Measurements from ENCODE around the gene ST6GAL1.

ST6GAL1 gene

DNA sequence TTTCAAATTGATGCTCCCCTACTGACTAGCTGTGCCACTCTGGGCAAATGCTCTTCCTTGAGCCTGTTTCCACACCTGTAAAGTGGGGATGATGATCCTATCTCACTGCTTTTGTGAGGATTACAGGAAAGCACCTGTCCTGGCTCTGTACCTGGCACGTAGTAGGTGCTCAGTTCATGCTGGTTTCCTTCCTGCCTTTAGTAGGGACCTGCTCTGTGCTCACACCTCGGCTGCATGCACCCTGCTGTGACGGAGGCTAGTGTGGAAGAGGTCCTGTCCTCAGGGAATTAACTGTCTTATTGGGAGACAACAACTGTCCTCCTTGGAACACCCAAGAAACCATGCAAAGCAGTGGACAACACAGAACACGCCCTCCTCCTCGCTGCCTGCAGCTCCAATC lies 147.2 kb downstream of the ST6GAL1 start:
- no peak for DNase-seq (ENCODE audit: low read depth)

DNA sequence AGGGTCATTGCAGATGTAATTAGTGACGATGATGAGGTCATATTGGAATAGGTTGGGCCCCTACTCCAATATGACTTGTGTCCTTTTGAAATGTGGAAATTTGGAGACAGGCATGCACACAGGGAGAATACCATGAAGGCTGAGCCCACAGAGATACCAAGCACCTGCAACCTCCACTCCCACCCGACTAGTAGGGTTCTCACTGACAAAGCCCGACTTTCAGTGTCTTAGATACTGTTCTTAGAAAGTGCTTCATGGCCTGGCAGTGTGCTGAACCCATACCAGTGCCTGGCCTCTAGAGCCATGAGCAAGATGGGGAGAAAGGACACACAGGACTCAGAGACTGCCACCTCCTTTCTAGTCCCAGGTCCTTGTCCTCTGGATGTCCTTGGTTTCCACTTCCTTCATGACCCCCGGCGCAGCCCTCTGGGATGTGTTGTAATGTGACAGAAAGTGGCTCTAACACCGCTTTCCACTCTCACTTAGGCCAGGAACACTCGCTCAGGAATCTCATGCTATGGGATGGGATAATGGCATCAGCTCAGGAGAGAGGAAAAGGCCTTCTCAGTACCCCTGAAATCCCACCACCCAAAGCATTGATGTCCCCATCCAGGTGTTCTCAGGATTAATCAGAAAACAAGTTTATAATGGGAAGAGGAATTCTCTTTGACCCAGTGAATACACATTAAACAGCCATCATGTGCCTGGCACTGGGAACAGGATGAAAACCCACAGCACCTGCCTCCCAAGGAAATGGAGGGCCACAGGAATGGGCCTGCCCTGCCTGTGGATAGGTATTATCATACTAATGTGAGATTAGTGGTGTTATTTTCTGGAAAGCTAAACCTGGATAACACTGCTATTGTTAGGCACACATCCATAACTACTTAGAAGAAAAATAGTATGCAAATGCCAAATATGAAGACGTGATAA lies 149.0 kb downstream of the ST6GAL1 start:
- DNase-seq (ENCODE audit: low read depth): no peak

DNA sequence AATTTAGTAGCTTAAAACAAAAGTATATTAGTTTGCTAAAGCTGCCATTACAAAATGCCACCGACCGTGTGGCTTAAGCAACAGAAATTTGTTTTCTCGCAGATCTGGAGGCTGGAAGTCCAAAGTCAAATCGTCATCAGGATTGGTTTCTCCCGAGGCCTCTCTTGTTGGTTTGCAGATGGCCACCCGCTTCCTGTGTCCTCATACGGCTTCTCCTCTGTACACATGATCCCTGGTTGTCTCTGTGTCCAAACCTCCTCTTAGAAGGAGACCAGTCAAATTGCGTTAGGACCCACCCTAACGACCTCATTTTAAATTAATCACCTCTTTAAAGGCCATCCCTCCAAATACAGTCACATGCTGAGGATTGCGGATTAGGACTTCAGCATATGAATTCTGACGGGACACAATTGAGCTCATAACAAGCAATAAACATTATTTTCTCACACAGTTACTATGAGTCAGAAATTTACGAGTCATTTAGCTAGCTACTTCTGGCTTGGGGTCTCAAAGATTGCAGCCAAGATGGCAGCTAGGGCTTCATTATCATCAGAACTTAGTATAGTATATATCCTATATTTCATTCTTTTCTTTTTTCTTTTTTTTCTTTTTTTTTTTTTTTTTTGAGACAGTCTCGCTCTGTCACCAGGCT lies 150.6 kb downstream of the ST6GAL1 start:
- no peak for DNase-seq (ENCODE audit: low read depth)

DNA sequence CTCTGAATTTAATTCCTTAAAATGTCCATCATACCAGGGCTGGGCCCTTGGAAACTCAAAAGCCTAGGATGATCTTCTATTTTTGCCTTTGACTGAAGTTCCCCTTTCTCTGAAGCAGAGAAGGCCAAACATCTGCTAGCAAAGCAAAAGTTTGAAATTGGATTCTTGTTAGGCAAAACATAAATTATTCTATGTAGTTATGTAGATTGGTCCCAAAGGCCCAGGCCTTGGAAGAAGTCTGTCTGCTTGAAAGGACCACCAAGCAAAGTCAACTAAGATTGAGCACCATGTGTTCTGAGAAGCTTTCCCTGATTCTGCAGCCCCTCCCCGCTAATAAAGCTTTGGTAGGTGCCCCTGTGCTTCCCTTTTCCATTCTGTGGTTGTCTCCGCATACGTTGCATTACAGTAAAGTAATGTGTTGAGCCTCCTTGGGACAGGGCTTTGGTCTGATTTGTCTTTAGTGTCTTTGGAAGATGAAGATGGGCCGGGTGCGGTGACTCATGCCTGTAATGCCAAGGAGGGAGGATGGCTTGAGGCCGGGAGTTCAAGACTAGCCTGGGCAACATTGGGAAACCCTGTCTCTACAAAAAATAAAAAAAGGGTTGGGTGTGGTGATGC lies 152.5 kb downstream of the ST6GAL1 start:
- DNase-seq (ENCODE audit: low read depth): no peak

DNA sequence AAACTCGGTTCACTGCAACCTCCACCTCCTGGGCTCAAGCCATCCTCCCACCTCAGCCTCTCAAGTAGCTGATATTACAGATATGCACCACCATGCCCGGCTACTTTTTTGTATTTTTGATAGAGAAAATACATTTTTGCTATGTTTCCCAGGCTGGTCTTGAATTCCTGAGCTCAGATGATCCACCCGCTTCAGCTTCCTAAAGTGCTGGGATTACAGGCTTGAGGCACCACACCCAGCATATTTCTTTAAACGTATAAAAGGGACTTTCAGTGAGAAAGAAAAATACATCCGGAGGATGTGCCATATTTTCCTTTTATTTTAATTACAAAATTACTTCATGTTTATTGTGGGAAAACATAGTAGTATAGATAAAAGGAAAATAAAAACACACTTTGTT lies 153.8 kb downstream of the ST6GAL1 start:
- DNase-seq (ENCODE audit: low read depth): no peak

DNA sequence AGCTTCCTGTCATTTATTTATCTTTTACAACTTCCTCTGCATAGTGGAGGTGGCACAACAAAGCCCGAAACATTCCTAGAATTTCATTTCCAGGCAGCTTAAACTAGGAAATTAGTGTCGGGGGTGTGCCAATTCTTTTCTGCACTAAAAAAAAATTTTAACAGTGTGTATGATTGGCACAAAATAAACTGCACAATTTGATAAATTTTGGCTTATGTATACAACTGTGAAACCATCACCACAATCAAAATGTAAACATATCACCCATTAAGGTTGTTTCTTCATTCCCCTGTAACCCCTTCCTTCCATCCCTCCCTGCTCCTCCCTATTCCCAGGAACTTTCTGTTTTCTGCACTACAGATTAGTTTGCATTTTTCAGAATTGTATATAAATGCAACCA lies 154.3 kb downstream of the ST6GAL1 start:
- no peak for DNase-seq (ENCODE audit: low read depth)

DNA sequence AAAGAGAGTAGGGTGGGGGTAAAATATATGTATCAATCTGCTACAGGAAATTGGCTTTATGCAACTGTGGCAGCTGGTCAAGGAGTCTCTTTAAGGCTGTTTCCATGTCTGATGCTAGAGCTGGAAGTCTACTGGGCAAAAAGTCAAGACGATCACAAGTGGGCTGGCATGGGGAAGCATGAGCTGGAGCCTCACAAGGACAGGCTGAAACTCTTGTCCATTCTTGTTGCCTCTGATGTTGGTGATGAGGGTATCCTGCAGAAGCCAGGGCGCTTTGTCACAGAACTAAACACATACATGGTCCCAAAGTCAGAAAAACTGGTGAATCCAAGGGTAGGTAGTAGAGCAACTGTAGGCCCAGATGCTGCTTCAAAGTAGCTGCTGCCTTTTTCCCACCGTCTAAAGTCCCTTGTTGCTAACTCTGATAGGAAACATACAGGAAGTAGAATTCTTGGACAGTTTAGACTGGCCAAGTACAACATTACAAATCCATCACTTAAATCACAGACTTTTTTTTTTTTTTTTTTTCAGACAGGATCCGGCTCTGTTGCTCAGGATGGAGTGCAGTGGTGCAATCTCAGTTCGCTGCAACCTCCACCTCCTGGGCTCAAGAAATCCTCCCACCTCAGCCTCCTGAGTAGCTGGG lies 154.8 kb downstream of the ST6GAL1 start:
- DNase-seq (ENCODE audit: low read depth): no peak

DNA sequence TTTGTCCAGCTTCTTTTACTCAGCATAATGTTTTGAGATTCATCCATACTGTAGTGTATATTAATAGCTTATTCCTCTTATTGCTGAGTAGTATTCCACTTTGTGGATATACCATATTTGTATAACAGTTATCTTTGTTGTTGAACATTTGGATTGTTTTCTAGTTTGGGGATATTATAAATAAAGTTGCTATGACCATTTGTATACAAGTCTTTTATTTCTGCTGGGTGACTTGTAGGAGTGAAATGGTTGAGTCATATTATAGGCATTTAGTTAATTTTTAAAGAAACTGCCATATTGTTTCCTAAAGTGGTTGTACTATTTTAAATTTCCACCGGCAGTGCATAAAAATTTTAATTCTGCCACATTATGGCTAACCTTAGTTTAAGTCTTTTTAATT lies 155.6 kb downstream of the ST6GAL1 start:
- DNase-seq (ENCODE audit: low read depth): no peak

DNA sequence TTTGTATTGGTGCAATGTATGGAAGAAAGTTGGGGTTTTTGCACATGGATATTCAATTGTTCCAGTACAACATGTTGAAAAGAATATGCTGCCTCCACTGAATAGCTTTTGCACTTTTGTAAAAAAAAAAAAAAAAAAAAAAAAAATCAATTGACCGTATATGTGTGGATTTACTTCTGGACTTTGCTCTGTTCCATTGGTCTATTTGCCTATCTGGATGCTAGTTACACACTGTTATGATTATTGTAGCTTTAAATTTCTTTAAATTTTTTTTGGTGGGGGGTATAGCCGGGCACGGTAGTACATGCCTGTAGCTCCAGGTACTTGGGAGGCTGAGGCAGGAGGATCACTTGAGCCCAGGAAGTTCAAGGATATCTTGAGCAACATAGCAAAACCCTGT lies 156.5 kb downstream of the ST6GAL1 start:
- no peak for DNase-seq (ENCODE audit: low read depth)

DNA sequence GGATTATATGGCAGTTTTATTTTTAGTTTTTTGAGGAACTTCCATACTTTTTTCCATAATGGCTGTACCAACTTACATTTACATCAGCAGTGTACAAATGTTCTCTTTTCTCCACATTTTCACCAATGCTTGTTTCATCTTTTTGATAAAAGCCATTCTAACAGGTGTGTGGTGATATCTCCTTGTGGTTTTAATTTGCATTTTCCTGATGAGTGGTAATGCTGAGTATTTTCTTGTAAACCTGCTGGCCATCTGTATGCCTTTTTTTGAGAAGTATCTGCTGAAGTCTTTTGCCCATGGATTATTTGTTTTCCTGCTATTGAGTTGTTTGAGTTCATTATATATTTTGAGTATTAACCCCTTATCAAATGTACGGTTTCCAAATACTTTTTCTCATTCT lies 158.4 kb downstream of the ST6GAL1 start:
- DNase-seq (ENCODE audit: low read depth): no peak

DNA sequence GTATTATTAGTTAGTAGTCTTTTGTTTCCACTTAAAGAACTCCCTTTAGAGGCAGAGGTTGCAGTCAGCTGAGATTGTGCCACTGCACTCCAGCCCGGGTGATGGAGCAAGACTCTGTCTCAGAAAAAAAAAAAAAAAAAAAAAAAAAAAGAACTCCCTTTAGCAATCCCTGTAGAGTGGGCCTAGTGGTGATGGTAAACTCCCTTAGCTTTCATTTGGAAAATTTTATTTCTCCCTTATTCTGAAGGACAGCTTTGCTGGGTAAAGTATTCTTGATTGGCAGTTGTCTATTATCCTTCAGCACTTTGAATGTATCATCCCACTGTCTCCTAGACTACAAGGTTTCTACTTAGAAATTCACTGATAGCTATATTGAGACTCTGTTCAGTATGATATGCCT lies 163.0 kb downstream of the ST6GAL1 start:
- no peak for DNase-seq (ENCODE audit: low read depth)

DNA sequence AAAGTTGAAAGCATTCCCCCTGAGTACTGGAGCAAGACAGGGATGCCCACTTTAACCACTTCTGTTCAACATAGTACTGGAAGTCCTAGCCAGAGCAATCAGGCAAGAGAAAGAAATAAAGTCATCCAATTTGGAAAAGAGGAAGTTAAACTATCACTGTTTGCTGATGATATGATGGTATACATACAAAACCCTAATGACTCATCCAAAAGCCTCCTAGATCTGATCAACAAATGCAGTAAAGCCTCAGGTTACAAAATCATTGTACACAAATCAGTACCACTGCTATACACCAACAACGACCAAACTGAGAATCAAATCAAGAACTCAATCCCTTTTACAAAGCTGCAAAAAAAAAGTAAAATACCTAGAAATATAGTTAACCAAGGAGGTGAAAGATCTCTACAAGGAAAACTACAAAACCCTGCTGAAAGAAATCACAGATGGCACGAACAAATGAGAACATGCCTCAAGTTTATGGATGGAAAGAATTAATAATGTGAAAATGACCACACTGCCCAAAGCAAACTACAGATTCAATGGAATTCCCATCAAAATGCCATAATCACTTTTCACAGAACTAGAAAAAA lies 168.7 kb downstream of the ST6GAL1 start:
- peak; percentile 4 for DNase-seq (ENCODE audit: low read depth)

DNA sequence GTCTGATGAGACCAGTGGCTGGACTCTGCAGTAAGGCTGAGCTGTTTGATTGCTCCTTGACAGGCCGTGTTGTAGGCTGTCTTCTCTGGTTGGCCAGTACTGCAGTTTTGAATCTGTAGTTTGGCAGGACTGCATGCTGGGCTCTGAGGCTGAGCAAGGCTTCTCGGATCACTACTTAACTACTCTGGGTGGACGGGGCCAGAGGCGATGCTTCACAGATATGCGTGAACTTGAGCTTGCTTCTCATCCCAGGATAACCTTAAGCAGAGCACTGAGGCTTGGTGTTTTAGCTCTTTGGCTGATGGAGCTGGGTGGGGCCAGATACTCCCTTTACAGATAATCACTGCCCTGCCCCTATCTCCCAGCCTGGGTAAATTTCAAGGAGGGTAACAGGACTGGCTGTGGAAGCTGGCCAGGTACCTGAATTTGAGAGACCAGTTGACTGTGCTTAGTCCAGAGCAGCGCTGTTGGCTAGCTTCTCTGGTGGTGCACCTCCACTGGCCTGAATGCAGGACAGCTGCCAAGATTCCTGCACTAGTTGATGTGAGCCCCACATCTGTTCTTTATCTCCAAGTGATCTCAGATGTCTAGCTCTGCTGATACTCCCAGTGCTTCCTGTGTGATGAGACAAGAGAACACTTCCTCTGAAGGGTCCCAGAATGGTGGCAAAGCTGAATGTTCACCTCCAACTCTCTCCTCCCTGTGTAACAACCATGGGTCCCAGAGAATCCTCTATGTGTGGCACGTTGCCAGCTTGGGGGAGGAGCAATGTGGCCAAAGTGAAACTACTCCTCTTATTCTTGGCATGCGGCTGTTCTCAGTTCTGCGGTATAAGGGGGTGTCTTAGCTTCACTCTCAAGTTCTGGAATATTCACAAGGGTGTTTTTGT lies 171.1 kb downstream of the ST6GAL1 start:
- peak; percentile 56 for DNase-seq (ENCODE audit: low read depth)

DNA sequence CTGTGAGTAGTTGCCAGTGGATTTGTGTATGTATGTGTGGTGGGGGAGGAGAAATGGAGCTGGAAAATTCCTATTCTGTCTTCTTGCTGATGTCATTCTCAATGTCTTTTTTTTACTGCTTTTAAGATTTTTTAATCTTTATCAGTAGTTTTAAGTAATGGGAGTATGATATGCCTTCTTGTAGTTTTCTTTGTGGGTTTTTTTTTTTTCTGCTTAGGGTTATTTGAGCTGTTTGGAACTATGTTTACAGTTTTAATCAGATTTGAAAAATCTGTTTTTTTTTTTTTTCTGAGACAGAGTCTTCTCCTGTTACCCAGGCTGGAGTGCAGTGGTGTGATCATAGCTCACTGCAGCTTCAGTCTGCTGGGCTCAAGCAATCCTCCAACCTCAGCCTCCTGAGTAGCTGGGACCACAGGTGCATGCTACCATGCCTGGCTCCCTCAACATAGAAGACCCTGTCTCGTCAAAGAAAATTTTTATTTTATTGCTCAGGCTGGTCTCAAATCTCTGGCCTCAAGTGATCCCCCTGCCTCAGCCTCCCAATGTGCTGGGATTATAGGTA lies 171.8 kb downstream of the ST6GAL1 start:
- DNase-seq (ENCODE audit: low read depth): no peak

DNA sequence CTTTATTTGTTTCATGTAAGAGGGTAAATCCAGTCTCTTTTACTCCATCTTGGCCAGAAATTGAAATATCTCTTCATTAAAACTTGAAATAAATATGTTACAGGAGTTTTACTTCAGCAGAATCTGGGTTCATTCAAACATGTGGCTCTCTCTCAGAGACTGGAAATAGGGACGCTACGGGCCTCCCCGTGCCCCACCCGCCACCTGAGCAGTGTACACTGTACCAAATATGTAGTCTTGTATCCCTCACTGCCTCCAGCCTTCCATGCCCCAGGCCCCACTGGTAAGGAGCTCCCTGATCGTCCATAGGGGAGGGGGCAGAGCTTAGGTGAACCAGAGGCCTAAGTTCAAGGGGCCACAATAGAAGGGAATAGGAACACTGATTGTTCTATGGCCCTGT lies 172.9 kb downstream of the ST6GAL1 start:
- no peak for DNase-seq (ENCODE audit: low read depth)

DNA sequence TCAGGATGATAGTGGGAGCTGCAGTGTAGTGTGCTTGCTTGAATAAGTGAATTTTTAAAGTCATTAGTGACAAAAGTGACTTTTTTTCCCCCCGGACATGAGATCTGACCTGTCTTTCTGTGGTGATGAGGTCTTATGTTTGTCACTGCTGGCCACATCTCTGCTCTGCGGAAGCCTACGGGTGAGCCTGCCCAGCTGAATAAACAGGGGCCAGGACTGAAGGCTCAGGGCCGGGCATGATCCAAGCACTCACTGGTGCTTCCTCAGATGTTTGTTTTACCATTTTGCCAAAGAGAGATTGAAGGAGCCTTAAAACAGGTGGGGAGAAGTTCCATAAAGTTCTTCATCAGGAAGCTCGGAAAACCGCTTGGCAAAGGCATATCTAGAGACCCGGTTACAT lies 174.0 kb downstream of the ST6GAL1 start:
- DNase-seq (ENCODE audit: low read depth): no peak

DNA sequence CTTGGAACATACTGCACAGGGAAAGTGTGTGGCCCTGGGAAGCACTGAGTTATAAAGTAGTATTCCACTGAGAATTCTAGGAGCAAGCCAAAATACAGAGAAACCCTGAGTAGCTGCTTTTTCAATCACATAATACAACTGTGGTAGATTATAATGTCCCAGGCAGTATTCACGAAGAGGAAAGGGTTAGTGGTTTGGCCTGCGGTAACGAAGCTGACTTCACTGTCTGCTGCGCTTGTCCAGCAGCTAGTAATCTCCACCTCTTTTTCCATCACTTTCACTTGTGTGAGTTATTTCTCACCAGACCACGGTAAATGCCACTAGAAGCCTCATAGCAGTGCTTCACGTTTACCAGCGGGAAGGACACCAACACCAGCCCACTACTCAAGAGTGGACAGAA lies 174.6 kb downstream of the ST6GAL1 start:
- DNase-seq (ENCODE audit: low read depth): peak; percentile 28

DNA sequence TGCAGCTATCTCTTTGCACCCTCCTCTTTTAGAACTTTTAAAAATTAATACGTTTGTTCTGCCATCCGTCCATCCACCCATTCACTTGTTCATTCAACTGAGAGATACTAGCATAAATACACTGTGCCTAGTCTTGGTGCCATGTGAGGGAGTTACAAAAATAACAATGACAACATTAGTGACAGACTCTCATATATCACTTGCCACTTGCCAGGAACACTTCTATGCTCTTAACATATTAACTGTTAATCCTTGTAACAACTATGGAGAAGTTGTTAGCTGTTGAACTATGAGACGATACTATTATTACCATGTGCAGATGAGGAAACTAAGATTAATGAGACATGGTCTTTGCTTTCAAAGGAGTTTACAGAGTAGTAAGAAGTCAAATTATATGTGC lies 175.4 kb downstream of the ST6GAL1 start:
- DNase-seq (ENCODE audit: low read depth): no peak

DNA sequence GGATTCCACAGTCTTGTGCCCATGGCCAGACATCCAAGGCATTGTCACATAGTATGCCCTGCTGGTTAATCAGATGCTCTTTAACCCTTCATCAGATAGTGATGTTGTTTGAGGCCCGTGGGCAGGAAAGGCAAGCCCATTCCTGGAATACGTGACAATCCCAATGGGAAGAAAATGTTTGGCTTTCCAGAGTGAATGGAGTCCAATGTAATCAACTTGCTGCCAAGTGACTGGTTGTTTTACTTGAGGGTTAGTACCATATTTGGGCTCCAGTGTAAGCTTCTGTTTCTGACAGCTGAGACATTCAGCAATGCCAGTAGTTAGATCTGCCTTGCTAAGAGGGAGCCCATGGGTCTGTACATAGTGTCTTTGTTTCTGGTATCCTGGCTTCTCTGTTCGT lies 177.7 kb downstream of the ST6GAL1 start:
- no peak for DNase-seq (ENCODE audit: low read depth)

DNA sequence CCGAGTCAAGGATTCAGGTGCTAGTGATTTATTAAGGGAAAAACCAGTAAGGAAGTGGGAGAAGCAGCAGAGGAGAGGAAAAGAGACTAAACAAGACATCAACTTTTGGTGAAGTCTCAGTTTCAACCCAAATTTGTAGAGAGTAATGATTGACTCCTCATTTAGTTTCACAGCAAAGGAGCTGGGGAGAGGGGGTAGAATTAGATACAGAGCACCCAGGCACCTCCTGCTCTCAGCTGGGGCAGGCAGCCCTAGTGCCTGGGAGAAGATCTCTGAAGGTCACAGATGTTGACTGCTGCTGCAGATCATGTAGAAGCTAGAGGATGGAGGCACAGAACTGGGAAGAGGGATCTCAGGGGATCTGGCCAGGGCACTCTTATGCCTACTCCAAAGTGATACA lies 179.8 kb downstream of the ST6GAL1 start:
- DNase-seq (ENCODE audit: low read depth): no peak
